ENCODE data around the gene JUP. TPM values are rescaled to one million over a fixed set of nuclear protein-coding genes. Genes with fewer than 3 reads are reported as not detected.

The JUP gene
- total RNA-seq, 1 experiment from 2014 or later, result 352 TPM

DNA sequence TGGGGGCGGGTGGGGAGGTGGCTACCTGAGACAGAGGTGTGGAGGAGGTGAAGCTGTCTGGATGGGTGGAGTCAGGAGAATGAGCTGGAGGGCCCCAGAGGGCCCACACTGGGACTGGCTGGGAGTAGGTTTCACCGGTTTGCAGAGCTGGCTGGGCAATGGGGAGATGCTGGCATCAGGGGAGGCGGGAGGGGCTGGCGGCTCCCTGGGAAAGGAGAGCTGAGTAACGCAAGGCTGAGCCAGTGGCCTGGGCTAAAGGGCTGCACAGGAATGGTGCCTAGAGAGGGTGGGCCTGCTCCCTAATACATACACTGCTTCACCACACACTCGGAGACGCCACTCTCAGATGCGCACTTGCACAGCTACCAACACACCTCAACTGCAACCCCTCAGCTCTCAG lies 12.9 kb upstream of the JUP start:
- peak overlapping the region; percentile 21; the same call in 1 of the 2 replicates for H3K27ac ChIP-seq (ENCODE audit: low read length)
- intact Hi-C loops (cut with micrococcal nuclease; ENCODE audit: unreplicated experiment) (no loop called here), in situ Hi-C loops (cut with HindIII; ENCODE audit: low pct_unique_long_range_greater_than_20kb, low sequenced_read_pairs) (no loop called here)
- peaks cover 39% of the 10 kb centered on the region for H3K4me1 ChIP-seq (ENCODE audit: control insufficient read depth, insufficient read depth, low read length)
- DNase-seq (ENCODE audit: low read depth, low spot score), result no peak
- BruUV-seq (replicated peaks), result no TSS peak
- no peaks in the 10 kb centered on the region for H3K27me3 ChIP-seq (ENCODE audit: control insufficient read depth, insufficient read depth, low read length)
- H3K36me3 ChIP-seq (ENCODE audit: control insufficient read depth, insufficient read depth, low read length), result no peaks in the 10 kb centered on the region
- ChIA-PET CTCF (interaction anchor here (0.6 to 2.2 kb wide), 4 partner anchors 13 to 1600 kb away, joined by 4 to 9 read pairs (median 5); partner anchors contain the start of gene JUP), POLR2A (interaction anchor here (0.6 kb wide), 1 partner anchor 321 kb away, joined by 8 read pairs; no protein-coding TSS in a partner anchor)
- no peaks in the 10 kb centered on the region for H3K9me3 ChIP-seq (ENCODE audit: control insufficient read depth, insufficient read depth, low read depth, low read length)
- TF ChIP-seq, protein P1, sequence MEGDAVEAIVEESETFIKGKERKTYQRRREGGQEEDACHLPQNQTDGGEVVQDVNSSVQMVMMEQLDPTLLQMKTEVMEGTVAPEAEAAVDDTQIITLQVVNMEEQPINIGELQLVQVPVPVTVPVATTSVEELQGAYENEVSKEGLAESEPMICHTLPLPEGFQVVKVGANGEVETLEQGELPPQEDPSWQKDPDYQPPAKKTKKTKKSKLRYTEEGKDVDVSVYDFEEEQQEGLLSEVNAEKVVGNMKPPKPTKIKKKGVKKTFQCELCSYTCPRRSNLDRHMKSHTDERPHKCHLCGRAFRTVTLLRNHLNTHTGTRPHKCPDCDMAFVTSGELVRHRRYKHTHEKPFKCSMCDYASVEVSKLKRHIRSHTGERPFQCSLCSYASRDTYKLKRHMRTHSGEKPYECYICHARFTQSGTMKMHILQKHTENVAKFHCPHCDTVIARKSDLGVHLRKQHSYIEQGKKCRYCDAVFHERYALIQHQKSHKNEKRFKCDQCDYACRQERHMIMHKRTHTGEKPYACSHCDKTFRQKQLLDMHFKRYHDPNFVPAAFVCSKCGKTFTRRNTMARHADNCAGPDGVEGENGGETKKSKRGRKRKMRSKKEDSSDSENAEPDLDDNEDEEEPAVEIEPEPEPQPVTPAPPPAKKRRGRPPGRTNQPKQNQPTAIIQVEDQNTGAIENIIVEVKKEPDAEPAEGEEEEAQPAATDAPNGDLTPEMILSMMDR (IDR thresholded peaks at IDR 0.05), result no peak
- TF ChIP-seq SIN3A (IDR thresholded peaks at IDR 0.05; ENCODE audit: borderline replicate concordance, insufficient read depth, low read depth, low read length), result no peak
- no peak for TF ChIP-seq TCF7L2 (IDR thresholded peaks at IDR 0.05; ENCODE audit: low read depth, low read length)
- no peak for TF ChIP-seq REST (IDR thresholded peaks at IDR 0.05; ENCODE audit: insufficient read depth in 1 of 2, low read depth in 2 of 2, low read length in 1 of 2)
- TF ChIP-seq POLR2AphosphoS5 (IDR thresholded peaks at IDR 0.05; ENCODE audit: low read depth, low read length), result no peak
- no peak overlapping the region for H3K4me3 ChIP-seq (ENCODE audit: low read depth in 2 of 2, low read length in 2 of 2)
- no peak for ATAC-seq

DNA sequence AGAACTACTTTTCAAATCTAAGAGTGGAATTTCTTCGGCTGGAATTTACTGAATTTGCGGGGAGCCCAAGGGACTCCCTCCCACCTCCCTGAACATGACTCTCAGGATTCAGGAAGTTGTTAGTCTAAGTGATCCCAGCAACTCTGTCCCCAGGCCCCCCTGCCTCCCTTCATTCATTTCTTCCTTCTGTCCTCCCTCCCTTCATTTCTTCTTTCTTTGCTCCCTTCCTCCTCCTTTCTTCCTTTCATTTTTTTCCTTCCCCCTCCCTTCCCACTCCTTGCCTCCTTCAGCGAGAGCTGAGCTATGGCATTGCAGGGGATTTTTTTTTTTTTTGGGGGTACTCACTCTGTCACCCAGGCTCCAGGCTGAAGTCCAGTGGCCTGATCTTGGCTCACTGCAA lies 10.9 kb upstream of the JUP start:
- TF ChIP-seq SIN3A (IDR thresholded peaks at IDR 0.05; ENCODE audit: borderline replicate concordance, insufficient read depth, low read depth, low read length) (no peak), POLR2AphosphoS5 (IDR thresholded peaks at IDR 0.05; ENCODE audit: low read depth, low read length) (no peak)
- H3K27me3 ChIP-seq (ENCODE audit: control insufficient read depth, insufficient read depth, low read length), result no peaks in the 10 kb centered on the region
- H3K4me3 ChIP-seq (ENCODE audit: low read depth in 2 of 2, low read length in 2 of 2), result no peak overlapping the region
- no peak for ATAC-seq
- no TSS peak for BruUV-seq (replicated peaks)
- no peaks in the 10 kb centered on the region for H3K36me3 ChIP-seq (ENCODE audit: control insufficient read depth, insufficient read depth, low read length)
- POLR2A ChIA-PET, result interaction anchor here (0.6 kb wide), 1 partner anchor 49 kb away, joined by 6 read pairs; no protein-coding TSS in a partner anchor
- in situ Hi-C loops (cut with HindIII; ENCODE audit: low pct_unique_long_range_greater_than_20kb, low sequenced_read_pairs) (no loop called here), intact Hi-C loops (cut with micrococcal nuclease; ENCODE audit: unreplicated experiment) (no loop called here)
- DNase-seq (ENCODE audit: low read depth, low spot score), result no peak
- peaks cover 52% of the 10 kb centered on the region for H3K4me1 ChIP-seq (ENCODE audit: control insufficient read depth, insufficient read depth, low read length)
- CTCF ChIA-PET, result interaction anchor here (0.7 to 0.8 kb wide), 2 partner anchors 11 to 57 kb away, joined by 7 to 8 read pairs; partner anchors contain the start of gene JUP
- no peaks in the 10 kb centered on the region for H3K9me3 ChIP-seq (ENCODE audit: control insufficient read depth, insufficient read depth, low read depth, low read length)
- H3K27ac ChIP-seq (ENCODE audit: low read length), result peak overlapping the region; percentile 25; the same call in 1 of the 2 replicates
